Liver (tissue), 9 donors: ENCODE results near the gene PHEX. TPM values are rescaled to one million over a fixed set of nuclear protein-coding genes. Genes with fewer than 3 reads are reported as not detected.

Experiments
- DNase-seq: peaks from one replicate; pipeline ENCODE4 v3.0.0-alpha.2; 2017; ENCODE audit warnings: low spot score
- H3K27ac ChIP-seq, 2 donors: one replicate each; pipeline ENCODE4 v1.7.0; 2013; ENCODE audit warnings: inconsistent platforms in 2 of 2, low read length in 2 of 2, control low read depth in 1 of 2, low read depth in 1 of 2, mild to moderate bottlenecking in 1 of 2
- H3K27me3 ChIP-seq, 4 donors: one replicate each; pipeline versions ENCODE4 v1.6.1 to v1.7.0; 2013; ENCODE audit warnings: low read length in 3 of 4, inconsistent platforms in 1 of 4, mild to moderate bottlenecking in 1 of 4, moderate library complexity in 1 of 4; ENCODE audit not compliant: control insufficient read depth in 4 of 4, insufficient read depth in 4 of 4
- H3K36me3 ChIP-seq, 4 donors: one replicate each; pipeline versions ENCODE4 v1.6.1 to v1.7.0; 2013; ENCODE audit warnings: low read length in 3 of 4, mild to moderate bottlenecking in 3 of 4, low read depth in 1 of 4, moderate library complexity in 1 of 4; ENCODE audit not compliant: control insufficient read depth in 4 of 4, insufficient read depth in 3 of 4
- H3K4me1 ChIP-seq, 4 donors: one replicate each; pipeline versions ENCODE4 v1.6.1 to v1.7.0; 2013; ENCODE audit warnings: low read length in 3 of 4, mild to moderate bottlenecking in 3 of 4, moderate library complexity in 1 of 4; ENCODE audit not compliant: control insufficient read depth in 4 of 4, insufficient read depth in 4 of 4
- H3K4me3 ChIP-seq, 3 donors: one replicate each; pipeline versions ENCODE4 v1.6.1 to v1.7.0; 2013; ENCODE audit warnings: low read length in 3 of 3, control low read depth in 1 of 3, low read depth in 1 of 3, mild to moderate bottlenecking in 1 of 3
- H3K9ac ChIP-seq, 2 donors: one replicate each; pipeline ENCODE4 v1.7.0; 2013; ENCODE audit warnings: low read length in 2 of 2, mild to moderate bottlenecking in 2 of 2, moderate library complexity in 2 of 2, control low read depth in 1 of 2, low read depth in 1 of 2
- H3K9me3 ChIP-seq, 4 donors: one replicate each; pipeline versions ENCODE4 v1.6.1 to v1.7.0; 2013; ENCODE audit warnings: low read length in 3 of 4; ENCODE audit not compliant: control insufficient read depth in 4 of 4
- CTCF ChIP-seq: fragments of 150-350 bp; IDR thresholded peaks from 2 replicates; pipeline ENCODE4 v1.5.1; 2017; ENCODE audit warnings: improper control_type of control experiment, low read depth, low read length; ENCODE audit not compliant: missing input control
- EGR1 ChIP-seq, 2 donors: IDR thresholded peaks; 2 replicates each; pipeline ENCODE4 v1.6.1; 2016 to 2018; ENCODE audit warnings: antibody characterized with exemption in 2 of 2, low read depth in 2 of 2
- FOXA1 ChIP-seq: IDR thresholded peaks from 2 replicates; pipeline ENCODE4 v1.6.1; 2016; ENCODE audit warnings: antibody characterized with exemption
- FOXA2 ChIP-seq: IDR thresholded peaks from 2 replicates; pipeline ENCODE4 v1.6.1; 2016; ENCODE audit warnings: antibody characterized with exemption
- GABPA ChIP-seq, 2 donors: IDR thresholded peaks in 1 of 2; conservative IDR thresholded peaks in 1 of 2; 2 replicates each; pipeline ENCODE4 v1.6.1; 2016; ENCODE audit warnings: antibody characterized with exemption in 2 of 2, mild to moderate bottlenecking in 1 of 2, moderate library complexity in 1 of 2
- HNF4A ChIP-seq, 2 donors: conservative IDR thresholded peaks; 2 replicates each; pipeline ENCODE4 v1.6.1; 2016; ENCODE audit warnings: antibody characterized with exemption in 2 of 2, mild to moderate bottlenecking in 2 of 2
- HNF4G ChIP-seq: IDR thresholded peaks from 2 replicates; pipeline ENCODE4 v1.6.1; 2016; ENCODE audit warnings: antibody characterized with exemption
- JUND ChIP-seq, 2 donors: IDR thresholded peaks; 2 replicates each; pipeline ENCODE4 v1.6.1; 2016; ENCODE audit warnings: antibody characterized with exemption in 2 of 2
- MAX ChIP-seq: IDR thresholded peaks from 2 replicates; pipeline ENCODE4 v1.6.1; 2016; ENCODE audit warnings: antibody characterized with exemption
- NR2F2 ChIP-seq: IDR thresholded peaks from 2 replicates; pipeline ENCODE4 v1.6.1; 2016; ENCODE audit warnings: antibody characterized with exemption
- RAD21 ChIP-seq, 2 donors: IDR thresholded peaks; 2 replicates each; pipeline ENCODE4 v1.6.1; 2016; ENCODE audit warnings: antibody characterized with exemption in 2 of 2, mild to moderate bottlenecking in 2 of 2
- REST ChIP-seq: IDR thresholded peaks from 2 replicates; pipeline ENCODE4 v1.6.1; 2016; ENCODE audit warnings: antibody characterized with exemption, mild to moderate bottlenecking
- SP1 ChIP-seq: IDR thresholded peaks from 2 replicates; pipeline ENCODE4 v1.6.1; 2018; ENCODE audit warnings: antibody characterized with exemption, mild to moderate bottlenecking
- TAF1 ChIP-seq: conservative IDR thresholded peaks from 2 replicates; pipeline ENCODE4 v1.6.1; 2016; ENCODE audit warnings: antibody characterized with exemption, mild to moderate bottlenecking
- YY1 ChIP-seq: IDR thresholded peaks from 2 replicates; pipeline ENCODE4 v1.6.1; 2016; ENCODE audit warnings: antibody characterized with exemption, mild to moderate bottlenecking
- ZBTB33 ChIP-seq: IDR thresholded peaks from 2 replicates; pipeline ENCODE4 v1.6.1; 2016; ENCODE audit warnings: antibody characterized with exemption
- WGBS: extraction: QIAGEN DNeasy Blood & Tissue Kit; methylation state at CpG from one replicate; pipeline ENCODE4 v1.1.7; 2013; 5-methylcytosine and 5-hydroxymethylcytosine counted together
- polyA plus RNA-seq, 2 donors: library from polyadenylated mRNA; stranded (reverse) in 1 of 2; unstranded in 1 of 2; fragments of 200-250 nt in 1 of 2; fragments of >200 nt in 1 of 2; fragmentation: Nextera tagmentation in 1 of 2; extraction: Ambion mirVana in 1 of 2; gene quantifications; one replicate each; pipeline versions ENCODE4 v1.2.1 to v1.2.3, GENCODE V29; 2013 to 2015
- total RNA-seq, 2 donors: library from RNA; depleted of rRNA; stranded (reverse); fragments of >200 nt; gene quantifications; one replicate each; pipeline ENCODE4 v1.2.3, GENCODE V29; 2014
- donor health status: healthy.
- donor health status: healthy.
- donor health status: healthy.
- donor health status: healthy.
- donor health status: healthy.

Gene PHEX
- total and polyA plus RNA-seq, 4 donors: 0.01 to 0.14 (median 0.08) TPM; not detected in 1

GRCh38 chrX:22024577-22024976, 7.5 kb upstream of the PHEX start:
- Histone ChIP-seq H3K27ac (no peak overlapping the region), H3K9me3 (peaks cover 0 to 5% (median 0%) of the 10 kb centered on the region in 4 donors), H3K36me3 (no peaks in the 10 kb centered on the region), H3K27me3 (no peaks in the 10 kb centered on the region), H3K4me1 (no peaks in the 10 kb centered on the region), H3K9ac (no peak overlapping the region), H3K4me3 (no peak overlapping the region)
- no peak for DNase-seq
- TF ChIP-seq MAX (no peak), FOXA1 (no peak), EGR1 (IDR thresholded peaks at IDR 0.05; ENCODE audit: low read depth in 2 of 2) (no peak), TAF1 (no peak)
- WGBS: 53% methylated on average over 2 of the region's 2 CpGs

GRCh38 chrX:22025751-22026150, 6.4 kb upstream of the PHEX start:
- no peaks in the 10 kb centered on the region for H3K4me1 ChIP-seq
- no peak overlapping the region for H3K27ac ChIP-seq
- no peaks in the 10 kb centered on the region for H3K36me3 ChIP-seq
- no peaks in the 10 kb centered on the region for H3K27me3 ChIP-seq
- H3K9ac ChIP-seq: no peak overlapping the region
- no peak overlapping the region for H3K4me3 ChIP-seq
- 80% methylated on average over 7 of the region's 7 CpGs for WGBS
- no peak for DNase-seq
- peaks cover 0 to 5% (median 0%) of the 10 kb centered on the region in 4 donors for H3K9me3 ChIP-seq
- TF ChIP-seq REST (no peak), SP1 (no peak), ZBTB33 (no peak), TAF1 (no peak), EGR1 (IDR thresholded peaks at IDR 0.05; ENCODE audit: low read depth in 2 of 2) (no peak)

- Histone ChIP-seq H3K36me3 (no peaks in the 10 kb centered on the region), H3K9me3 (no peaks in the 10 kb centered on the region), H3K27me3 (no peaks in the 10 kb centered on the region), H3K4me1 (no peaks in the 10 kb centered on the region), H3K4me3 (no peak overlapping the region), H3K9ac (no peak overlapping the region), H3K27ac (no peak overlapping the region)
- DNase-seq: no peak
- WGBS: 92% methylated on average over 4 of the region's 4 CpGs
- TF ChIP-seq JUND (IDR thresholded peaks at IDR 0.05) (no peak), FOXA1 (no peak), CTCF (no peak), RAD21 (IDR thresholded peaks at IDR 0.05) (no peak), HNF4G (no peak), YY1 (no peak), GABPA (IDR thresholded peaks at IDR 0.05 in 1 of 2, conservative IDR thresholded peaks at IDR 0.05 in 1 of 2) (no peak), NR2F2 (no peak), ZBTB33 (no peak), FOXA2 (no peak), HNF4A (conservative IDR thresholded peaks at IDR 0.05) (no peak), MAX (no peak), SP1 (no peak), EGR1 (IDR thresholded peaks at IDR 0.05; ENCODE audit: low read depth in 2 of 2) (no peak)
Measured at GRCh38 chrX:22026731-22027130, 5.4 kb upstream of the PHEX start.
